Hindlimb muscle (tissue), 1 donor: Measurements from ENCODE around the gene ANXA3. TPM values are rescaled to one million over a fixed set of nuclear protein-coding genes. Genes with fewer than 3 reads are reported as not detected.
"Not testable (repeated sequence)": the region's sequence is repeated elsewhere in the genome, so short reads cannot be mapped to it uniquely, and the experiment has no call there.

Source experiments
- DNase-seq: peaks from one replicate; pipeline ENCODE4 v3.0.0-alpha.2; 2013
- polyA plus RNA-seq: library from polyadenylated mRNA; unstranded; fragments of 120-200 nt; gene quantifications from one replicate; pipeline ENCODE4 v1.2.1, GENCODE V29; 2013; ENCODE audit not compliant: insufficient read length

Gene ANXA3
- polyA plus RNA-seq, 1 donor, result 5.6 TPM

GRCh38 chr4:78578674-78579425 is 27.3 kb downstream of the ANXA3 start:
- no peak for DNase-seq

GRCh38 chr4:78581618-78582017 is 30.0 kb downstream of the ANXA3 start:
- no peak for DNase-seq

GRCh38 chr4:78584863-78585547 is 33.4 kb downstream of the ANXA3 start:
- DNase-seq, result no peak

GRCh38 chr4:78585633-78586032 is 34.1 kb downstream of the ANXA3 start:
- DNase-seq, result no peak

GRCh38 chr4:78588894-78589545 is 37.5 kb downstream of the ANXA3 start:
- DNase-seq, result no peak

- no peak for DNase-seq
Measured at GRCh38 chr4:78591404-78591803, 39.8 kb downstream of the ANXA3 start.

GRCh38 chr4:78592088-78592783 is 40.7 kb downstream of the ANXA3 start:
- no peak for DNase-seq

- DNase-seq, result no peak
Measured at GRCh38 chr4:78596111-78596742, 44.7 kb downstream of the ANXA3 start.

GRCh38 chr4:78598431-78598830 is 46.9 kb downstream of the ANXA3 start:
- DNase-seq, result not testable (repeated sequence)

- no peak for DNase-seq
Measured at GRCh38 chr4:78599147-78599546, 47.6 kb downstream of the ANXA3 start.

GRCh38 chr4:78599931-78600375 is 48.4 kb downstream of the ANXA3 start:
- DNase-seq, result peak; percentile 19

GRCh38 chr4:78601013-78601412 is 49.4 kb downstream of the ANXA3 start:
- DNase-seq, result no peak

GRCh38 chr4:78602334-78602733 is 50.8 kb downstream of the ANXA3 start:
- DNase-seq, result no peak

- no peak for DNase-seq
Measured at GRCh38 chr4:78603384-78603783, 51.8 kb downstream of the ANXA3 start.

GRCh38 chr4:78604988-78605387 is 53.4 kb downstream of the ANXA3 start:
- DNase-seq, result no peak

- DNase-seq, result no peak
Measured at GRCh38 chr4:78606035-78606434, 54.5 kb downstream of the ANXA3 start.

GRCh38 chr4:78606530-78607095 is 55.0 kb downstream of the ANXA3 start:
- no peak for DNase-seq

- DNase-seq, result no peak
Measured at GRCh38 chr4:78608684-78609083, 57.1 kb downstream of the ANXA3 start.

GRCh38 chr4:78609580-78609979 is 58.0 kb downstream of the ANXA3 start:
- DNase-seq, result no peak

- DNase-seq, result no peak
Measured at GRCh38 chr4:78610546-78611214, 59.1 kb downstream of the ANXA3 start.

GRCh38 chr4:78611215-78611558 is 59.6 kb downstream of the ANXA3 start:
- no peak for DNase-seq
